ENCODE measurements around the gene XPO1.
"Not testable (repeated sequence)": the region's sequence is repeated elsewhere in the genome, so short reads cannot be mapped to it uniquely, and the experiment has no call there.

The XPO1 gene

DNA sequence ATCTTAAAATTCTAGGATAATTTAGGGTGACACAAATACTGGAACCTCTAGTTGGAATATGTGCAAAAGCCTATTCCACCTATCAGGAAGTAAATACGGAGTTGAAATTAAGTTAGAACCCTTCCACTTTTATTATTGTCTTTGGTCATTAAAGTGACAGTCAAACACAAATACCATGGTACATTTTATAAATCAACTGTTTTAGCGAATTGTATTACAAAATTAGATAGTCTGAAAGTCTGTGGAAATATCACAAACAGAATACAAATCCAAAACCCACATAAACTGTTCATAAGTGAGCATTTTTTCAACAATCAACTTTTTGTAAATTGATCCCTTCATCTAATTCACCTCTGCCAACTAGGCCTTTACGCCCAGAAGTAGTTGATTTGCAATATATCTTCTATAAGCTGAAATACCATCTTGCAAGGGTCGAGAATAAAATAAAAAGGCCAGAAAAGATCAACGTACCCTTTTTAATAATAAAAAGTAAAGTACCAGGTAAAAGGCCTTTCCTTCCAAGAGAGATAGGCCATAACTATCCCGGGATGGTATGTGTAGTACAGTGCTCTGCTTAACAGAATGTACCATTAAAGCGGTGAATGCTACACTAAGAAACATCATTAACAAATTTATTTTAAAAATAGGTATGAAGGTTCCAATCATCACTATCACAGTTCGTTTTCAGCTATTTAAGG is 68.6 kb downstream of the XPO1 start:
- DNase-seq (ENCODE audit: low spot score), result no peak

DNA sequence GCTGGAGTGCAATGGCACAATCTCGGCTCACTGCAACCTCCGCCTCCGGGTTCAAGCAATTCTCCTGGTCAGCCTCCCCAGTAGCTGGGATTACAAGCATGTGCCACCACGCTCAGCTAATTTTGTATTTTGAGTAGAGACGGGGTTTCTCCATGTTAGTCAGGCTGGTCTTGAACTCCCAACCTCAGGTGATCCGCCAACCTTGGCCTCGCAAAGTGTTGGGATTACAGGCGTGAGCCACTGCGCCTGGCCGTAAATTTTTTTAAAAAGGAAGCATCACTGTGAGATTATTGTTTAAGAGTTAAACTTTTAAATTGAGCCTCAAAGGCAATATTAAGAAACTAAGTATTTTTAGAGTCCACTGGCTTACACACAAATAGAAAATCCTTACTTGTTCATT is 69.9 kb downstream of the XPO1 start:
- DNase-seq (ENCODE audit: low spot score), result not testable (repeated sequence)

DNA sequence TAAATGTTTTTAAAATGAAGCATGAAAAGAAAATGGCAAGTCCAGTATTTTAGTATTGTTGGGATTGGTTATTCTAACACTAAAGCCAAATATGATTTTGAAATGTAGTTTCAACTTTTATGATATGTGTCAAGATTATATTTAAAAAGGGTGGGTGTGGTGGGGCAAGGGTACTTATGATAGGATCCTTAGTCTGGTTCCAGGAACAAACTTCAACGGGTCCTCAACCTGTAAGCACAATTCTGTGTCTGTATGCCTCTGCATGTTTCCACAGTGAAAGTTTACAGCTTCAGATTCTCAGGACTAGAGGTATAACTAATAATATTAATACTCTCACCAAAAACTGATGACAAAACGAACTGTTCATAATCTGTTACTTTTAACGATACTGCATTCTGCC is 73.1 kb downstream of the XPO1 start:
- no peak for DNase-seq (ENCODE audit: low spot score)

DNA sequence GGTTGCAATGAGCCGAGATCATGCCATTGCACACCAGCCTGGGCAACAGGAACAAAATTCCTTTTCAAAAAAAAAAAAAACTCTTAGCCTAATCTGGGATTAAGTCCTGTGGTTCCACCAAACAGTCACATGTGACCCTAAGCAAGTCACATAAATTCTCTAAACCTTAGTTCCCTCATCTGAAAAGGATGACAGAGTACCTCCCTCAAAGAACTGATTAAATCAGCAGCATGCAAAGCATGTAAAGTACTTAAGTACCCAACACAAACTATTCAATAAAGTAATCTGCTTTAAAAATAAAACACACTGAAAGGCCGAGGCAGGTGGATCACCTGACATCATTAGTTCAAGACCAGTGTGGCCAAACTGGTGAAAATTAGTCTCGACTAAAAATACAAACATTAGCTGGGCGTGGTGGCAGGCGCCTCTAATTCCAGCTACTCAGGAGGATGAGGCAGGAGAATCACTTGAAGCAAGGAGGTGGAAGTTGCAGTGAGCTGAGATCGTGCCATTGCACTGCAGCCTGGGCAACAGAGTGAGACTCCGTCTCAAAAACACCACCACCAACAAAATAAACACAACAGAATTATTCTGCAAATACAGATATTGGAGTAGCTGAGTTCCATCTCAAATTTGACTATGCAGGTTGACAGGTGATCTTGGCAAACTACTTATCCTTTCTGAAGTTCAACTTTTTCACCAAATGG is 74.2 kb downstream of the XPO1 start:
- DNase-seq (ENCODE audit: low spot score), result peak; percentile 40

DNA sequence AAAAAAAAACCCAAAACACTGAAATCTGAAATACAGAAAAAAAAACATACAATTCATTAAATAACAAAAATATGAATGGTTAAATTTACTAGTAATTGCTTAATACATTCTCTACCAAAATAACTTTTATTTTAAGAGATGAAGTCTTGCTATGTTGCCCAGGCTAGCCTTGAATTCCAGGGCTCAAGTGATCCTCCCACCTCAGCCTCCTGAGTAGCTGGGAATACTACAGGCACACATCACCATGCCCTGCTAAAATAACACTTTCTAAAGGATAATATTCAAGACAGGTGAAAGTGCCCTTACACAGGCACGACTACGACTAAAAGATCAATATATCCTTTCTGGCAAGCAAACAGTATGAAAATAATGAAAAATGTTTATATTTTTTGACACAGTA is 76.8 kb downstream of the XPO1 start:
- no peak for DNase-seq (ENCODE audit: low spot score)

DNA sequence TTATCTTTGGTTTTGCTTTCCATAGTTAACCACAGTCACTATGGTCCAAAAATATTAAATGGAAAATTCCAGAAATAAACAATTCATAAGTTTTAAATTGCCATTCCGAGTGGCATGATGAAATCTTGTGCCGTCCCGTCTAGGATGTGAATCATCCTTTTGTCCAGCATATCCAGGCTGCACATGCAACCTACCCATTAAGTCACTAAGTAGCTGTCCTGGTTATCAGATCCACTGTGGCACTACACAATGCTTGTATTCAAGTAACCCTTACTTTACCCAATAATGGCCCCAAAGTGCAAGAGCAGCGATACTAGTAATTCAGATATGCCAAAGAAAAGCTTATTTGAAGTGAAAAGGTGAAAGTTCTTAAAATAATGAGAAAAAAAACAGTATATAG is 78.0 kb downstream of the XPO1 start:
- DNase-seq (ENCODE audit: low spot score), result no peak

DNA sequence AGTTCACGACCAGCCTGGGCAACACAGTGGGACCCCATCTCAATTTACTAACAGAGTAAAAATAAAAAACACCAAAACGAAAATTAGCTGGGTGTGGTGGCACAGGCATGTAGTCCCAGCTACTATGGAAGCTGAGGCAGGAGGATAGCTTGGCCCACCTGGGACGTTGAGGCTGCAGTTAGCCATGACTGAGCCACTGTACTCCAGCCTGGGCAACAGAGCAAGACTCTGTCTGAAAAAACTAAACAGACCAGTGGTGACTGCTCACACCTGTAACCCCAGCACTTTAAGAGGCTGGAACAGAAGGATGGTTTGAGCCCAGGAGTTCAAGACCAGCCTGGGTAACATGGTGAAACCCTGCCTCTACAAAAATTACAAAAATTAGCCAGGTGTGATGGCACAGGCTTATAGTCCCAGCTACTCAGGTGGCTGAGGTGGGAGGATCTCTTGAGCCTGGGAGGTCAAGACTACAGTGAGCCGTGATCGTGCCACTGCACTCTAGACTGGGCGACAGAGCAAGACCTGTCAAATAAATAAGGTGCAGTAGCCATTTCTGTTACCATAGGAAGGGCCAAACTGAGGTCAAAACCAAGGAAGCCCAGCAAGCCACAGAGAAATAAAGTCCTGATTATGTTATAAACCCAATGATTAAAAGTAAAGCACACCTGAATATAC is 81.3 kb downstream of the XPO1 start:
- no peak for DNase-seq (ENCODE audit: low spot score)

DNA sequence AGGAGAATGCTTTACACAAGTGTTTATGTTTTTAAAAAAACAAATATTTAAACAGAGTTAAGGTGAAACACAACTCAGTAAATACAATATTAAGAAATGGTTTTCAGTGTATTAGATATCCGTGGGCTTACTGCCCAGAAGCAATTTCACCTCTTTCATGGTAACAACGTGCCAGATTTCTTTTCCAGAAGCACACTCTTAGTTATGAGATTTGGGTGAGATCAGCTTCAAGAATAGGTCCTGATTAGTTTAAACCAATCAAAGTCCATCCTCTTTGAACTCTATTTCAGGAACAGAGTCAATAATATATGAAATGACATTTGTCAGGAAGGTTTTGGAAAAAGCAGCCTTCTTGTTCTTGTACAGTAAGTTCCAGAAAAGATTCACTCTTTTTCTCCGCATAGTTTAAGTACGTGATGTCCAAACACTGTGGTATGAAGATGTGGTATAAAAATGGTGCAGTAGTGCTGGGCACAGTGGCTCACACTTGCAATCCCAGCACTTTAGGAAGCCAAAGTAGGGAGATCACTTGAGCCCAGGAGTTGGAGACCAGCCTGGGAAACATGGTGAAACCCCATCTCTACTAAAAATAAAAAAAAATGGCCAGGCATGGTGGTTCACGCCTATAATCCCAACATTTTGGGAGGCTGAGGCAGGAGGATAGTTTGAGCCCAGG is 81.9 kb downstream of the XPO1 start:
- DNase-seq (ENCODE audit: low spot score), result no peak

DNA sequence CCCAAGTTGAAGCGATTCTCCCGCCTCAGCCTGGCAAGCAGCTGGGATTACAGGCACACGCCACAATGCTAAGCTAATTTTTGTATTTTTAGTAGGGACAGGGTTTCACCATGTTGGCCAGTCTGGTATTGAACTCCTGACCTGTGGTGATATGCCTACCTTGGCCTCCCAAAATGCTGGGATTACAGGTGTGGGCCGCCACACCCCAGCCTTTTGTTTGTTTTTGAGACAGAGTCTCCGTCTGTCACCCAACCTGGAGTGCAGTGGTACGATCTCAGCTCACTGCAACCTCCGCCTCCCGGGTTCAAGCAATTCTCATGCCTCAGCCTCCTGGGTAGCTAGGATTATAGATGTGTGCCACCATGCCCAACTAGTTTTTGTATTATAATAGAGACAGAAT is 83.2 kb downstream of the XPO1 start:
- not testable (repeated sequence) for DNase-seq (ENCODE audit: low spot score)

DNA sequence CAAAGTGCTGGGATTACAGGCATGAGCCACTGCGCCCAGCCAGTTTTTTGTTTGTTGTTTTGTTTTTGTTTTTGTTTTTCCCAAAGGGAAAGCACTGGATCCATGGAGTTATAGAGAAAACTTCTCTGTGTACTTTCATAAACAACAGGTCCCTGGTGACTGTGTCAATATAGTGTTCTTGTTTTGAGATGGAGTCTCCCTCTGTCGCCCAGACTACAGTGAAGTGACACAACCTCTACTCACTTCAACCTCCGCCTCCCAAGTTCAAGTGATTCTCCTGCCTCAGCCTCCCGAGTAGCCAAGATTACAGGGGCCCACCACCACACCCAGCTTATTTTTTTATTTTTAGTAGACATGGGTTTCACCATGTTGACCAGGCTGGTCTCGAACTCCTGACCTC is 83.8 kb downstream of the XPO1 start:
- DNase-seq (ENCODE audit: low spot score), result no peak

DNA sequence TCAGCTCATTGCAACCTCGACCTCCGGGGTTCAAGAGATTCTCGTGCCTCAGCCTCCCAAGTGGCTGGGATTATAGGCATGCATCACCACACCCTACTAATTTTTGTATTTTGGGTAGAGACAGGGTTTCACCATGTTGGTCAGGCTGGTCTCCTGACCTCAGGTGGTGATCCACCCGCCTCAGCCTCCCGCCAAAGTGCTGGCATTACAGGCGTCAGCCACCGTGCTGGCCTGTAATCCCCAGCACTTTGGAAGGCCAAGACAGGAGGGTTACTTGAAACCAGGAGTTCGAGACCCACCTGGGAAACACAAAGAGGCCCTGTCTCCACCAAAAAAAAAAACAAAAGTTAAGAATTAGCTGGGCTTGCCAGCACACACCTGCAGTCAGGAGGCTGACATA is 85.8 kb downstream of the XPO1 start:
- no peak for DNase-seq (ENCODE audit: low spot score)

DNA sequence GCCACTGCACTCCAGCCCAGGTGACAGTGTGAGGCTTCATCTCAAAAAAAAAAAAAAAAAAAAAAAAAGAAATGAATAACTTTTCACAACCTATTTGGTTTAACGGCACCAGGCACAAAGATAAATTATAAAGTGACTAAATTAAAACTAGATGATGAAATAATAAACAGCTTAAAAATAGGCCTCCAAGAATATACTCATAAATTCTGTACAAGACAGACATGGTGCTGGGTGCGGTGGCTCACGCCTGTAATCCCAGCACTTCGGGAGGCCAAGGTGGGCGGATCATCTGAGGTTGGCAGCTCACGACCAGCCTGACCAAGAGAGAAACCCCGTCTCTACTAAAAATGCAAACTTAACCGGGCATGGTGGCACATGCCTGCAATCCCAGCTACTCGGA is 87.0 kb downstream of the XPO1 start:
- no peak for DNase-seq (ENCODE audit: low spot score)

DNA sequence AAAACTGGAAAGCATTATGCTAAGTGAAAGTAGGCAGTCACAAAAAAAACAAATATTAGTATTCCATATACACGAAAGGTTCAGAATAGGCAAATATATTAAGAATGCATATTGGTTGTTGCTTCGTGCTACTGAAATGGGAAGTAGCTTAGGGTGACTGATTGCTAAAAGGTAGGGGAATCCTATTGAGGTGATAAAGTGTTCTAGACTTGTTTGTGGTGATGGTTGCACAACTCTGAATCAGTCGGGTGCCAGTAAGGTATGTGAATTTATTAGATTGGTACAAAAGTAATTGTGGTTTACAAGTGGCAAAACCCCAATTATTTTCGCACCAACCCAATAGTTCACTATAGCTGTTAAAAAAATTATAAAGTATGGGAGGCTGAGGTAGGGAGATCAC is 88.0 kb downstream of the XPO1 start:
- no peak for DNase-seq (ENCODE audit: low spot score)

DNA sequence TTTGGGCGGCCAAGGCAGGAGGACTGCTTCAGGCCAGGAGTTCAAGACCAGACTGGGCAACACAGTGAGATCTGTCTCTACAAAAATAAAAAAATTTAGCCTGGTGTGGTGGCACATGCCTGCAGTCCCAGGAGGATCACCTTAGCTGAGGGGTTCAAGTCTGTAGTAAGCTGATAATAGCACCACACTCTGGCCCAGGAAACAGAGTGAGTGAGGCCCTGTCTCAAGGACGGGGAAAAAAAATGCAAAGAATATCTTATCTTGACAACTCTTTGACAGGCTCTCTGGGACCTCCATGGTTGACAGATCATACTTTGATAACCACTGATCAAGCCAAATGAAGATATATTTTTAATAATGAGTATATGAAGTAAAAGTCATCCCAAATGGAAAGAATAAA is 89.9 kb downstream of the XPO1 start:
- DNase-seq (ENCODE audit: low spot score), result no peak

DNA sequence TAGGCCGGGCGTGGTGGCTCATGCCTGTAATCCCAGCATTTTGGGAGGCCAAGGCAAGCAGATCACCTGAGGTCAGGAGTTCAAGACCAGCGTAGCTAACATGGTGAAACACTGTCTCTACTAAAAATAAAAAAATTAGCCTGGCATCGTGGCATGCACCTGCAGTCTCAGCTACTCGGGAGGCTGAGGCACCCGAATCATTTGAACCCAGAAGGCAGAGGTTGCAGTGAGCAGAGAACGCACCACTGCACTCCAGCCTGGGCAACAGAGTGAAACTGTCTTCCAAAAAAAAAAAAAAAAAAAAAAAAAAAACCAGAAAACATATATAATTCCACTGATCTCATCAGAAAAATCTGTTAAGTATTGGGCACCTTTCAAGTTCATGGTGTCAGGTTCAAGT is 91.2 kb downstream of the XPO1 start:
- peak; percentile 71 for DNase-seq (ENCODE audit: low spot score)

DNA sequence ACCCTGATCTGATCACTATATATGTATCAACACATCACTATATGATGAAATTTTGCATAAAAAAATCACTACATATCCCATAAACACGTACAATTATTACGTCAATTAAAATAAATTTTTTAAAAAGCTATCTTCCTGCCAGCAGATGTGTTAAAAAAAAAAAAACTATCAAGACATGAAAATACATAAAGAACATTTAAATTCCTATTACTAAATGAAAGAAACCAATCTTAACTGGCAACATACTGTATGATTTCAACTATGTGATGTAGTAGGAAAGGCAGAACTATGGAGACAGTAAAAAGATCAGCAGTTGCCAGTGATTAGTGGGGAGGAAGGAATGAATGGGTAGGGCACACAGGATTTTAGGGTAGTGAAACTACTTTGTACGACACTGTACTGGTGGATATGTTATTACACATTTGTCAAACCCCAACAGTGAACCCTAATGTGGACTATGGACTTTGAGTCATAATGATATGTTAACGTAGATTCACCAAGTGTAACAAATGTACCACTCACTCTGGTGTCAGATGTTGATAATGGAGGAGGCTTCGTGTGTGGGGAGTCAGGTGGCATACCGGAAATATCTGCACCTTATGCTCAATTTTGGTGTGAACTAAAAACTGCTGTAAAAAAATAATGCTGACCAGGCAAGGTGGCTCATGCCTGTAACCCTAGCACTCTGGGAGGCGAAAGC is 94.7 kb downstream of the XPO1 start:
- peak; percentile 90 for DNase-seq (ENCODE audit: low spot score)

DNA sequence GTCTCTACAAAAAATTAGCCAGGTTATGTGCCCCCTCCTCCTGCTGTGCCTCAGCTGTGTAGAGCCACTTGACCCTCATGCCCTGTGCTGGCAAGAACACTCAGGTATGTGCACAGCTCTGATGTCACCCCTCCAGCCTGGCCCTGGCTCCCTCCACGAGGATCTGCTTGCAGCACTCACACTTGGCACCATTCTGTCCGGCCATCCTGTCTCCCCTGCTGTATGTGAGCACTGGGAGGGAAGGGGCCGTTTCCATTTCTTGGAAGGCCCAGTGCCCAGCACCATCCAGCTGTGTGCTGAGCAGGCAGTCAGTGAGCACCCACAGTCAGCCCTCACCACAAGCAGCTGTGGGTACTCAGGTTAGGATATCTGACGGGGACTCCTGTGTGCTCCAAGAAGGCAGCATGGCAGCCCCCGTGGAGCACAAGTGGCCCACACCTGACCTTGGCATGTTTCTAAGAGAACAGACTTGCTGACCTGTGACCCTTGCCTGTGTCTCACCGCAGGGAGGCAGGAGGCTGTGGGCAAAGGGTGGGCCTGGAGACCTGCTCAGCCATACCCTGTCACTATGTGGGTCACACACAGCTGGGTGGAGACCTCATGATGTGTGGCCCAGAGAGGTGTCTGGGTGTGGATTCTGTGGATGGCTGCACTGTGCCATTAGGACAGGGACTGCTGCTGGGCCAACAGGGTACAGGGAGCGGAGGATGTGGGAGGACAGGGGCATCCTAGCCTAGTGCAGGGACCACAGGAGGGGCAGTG is 98.7 kb downstream of the XPO1 start:
- DNase-seq (ENCODE audit: low spot score), result peak; percentile 53

DNA sequence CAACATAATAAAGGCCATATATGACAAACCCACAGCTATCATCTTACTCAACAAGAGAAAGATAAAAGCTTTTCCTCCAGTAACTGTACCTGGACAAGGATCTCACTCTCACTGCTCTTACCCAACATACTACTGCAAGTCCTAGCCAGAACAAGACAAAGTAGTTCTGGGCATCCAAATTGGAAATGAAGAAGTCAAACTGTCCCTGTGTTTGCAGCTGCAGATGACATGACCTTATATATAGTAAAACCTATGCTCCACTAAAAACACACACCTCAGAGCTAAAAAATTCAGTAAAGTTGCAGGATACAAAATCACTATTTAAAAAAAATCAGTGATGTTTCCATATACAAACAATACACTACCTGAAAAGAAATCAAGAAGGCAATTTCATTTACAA is 99.5 kb downstream of the XPO1 start:
- peak; percentile 49 for DNase-seq (ENCODE audit: low spot score)

DNA sequence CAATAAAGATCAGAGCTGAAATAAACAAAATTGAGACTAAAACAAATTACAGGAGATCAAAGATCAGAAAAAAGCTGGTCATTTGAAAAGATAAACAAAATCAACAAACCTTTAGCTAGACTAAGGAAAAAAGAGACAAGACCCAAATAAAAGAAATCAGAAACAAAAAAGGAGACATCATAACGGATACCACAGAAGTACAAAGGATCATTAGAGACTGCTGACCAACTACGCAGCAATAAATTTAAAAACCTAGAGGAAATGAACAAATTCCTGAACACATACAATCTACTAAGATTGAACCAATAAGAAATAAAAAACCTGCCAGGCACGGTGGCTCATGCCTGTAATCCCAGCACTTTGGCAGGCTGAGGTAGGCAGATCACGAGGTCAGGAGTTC is 101.0 kb downstream of the XPO1 start:
- DNase-seq (ENCODE audit: low spot score), result no peak

DNA sequence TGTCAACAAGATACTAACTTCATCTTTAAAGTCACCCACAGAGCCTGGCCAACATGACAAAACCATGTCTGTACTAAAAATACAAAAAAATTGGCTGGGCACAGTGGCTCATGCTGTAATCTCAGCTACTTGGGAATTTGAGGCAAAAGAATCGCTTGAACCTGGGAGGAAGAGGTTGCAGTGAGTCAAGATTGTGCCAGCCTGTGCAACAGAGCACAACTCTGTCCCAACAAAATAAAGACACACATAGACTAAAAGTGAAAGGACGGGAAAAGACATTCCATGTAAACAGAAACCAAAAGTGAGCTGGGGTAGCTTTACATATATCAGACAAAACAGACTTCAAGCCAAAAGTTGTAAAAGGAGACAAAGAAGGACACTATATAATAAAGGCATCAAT is 102.1 kb downstream of the XPO1 start:
- DNase-seq (ENCODE audit: low spot score), result peak; percentile 28

DNA sequence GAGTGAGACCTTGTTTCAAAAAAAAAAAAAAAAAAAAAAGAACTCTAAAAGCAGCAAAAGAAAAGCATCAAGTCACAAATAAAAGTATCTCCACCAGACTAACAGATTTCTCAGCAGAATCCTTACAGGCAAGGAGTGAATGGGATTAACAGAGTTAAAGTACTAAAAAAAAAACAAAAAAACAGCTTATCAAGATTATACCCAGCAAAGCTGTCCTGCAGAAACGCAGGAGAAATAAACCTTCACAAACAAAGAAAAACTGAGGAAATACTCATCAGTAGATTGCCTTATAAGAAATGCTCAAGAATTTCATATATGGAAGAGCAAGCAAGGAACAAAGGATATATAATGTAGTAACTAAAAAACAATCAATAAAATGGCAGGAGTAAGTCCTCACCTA is 102.9 kb downstream of the XPO1 start:
- no peak for DNase-seq (ENCODE audit: low spot score)
